LNCaP clone FGC (cell line): ENCODE results near the gene PPP6R3.

Experiments
- DNase-seq: peaks from one replicate; pipeline ENCODE4 v3.0.0-alpha.2; 2011; ENCODE audit warnings: low read depth
- H3K4me3 ChIP-seq: 2 replicates; pipeline ENCODE4 v1.5.1; 2011; ENCODE audit warnings: mild to moderate bottlenecking, low read depth, low read length, control low read depth
- TF ChIP-seq, protein P1 (sequence below): IDR thresholded peaks from 2 replicates; pipeline ENCODE4 v1.5.1; 2012; ENCODE audit warnings: mild to moderate bottlenecking; ENCODE audit not compliant: control insufficient read depth, insufficient read depth; ENCODE audit errors: extremely low read depth

Gene PPP6R3

DNA sequence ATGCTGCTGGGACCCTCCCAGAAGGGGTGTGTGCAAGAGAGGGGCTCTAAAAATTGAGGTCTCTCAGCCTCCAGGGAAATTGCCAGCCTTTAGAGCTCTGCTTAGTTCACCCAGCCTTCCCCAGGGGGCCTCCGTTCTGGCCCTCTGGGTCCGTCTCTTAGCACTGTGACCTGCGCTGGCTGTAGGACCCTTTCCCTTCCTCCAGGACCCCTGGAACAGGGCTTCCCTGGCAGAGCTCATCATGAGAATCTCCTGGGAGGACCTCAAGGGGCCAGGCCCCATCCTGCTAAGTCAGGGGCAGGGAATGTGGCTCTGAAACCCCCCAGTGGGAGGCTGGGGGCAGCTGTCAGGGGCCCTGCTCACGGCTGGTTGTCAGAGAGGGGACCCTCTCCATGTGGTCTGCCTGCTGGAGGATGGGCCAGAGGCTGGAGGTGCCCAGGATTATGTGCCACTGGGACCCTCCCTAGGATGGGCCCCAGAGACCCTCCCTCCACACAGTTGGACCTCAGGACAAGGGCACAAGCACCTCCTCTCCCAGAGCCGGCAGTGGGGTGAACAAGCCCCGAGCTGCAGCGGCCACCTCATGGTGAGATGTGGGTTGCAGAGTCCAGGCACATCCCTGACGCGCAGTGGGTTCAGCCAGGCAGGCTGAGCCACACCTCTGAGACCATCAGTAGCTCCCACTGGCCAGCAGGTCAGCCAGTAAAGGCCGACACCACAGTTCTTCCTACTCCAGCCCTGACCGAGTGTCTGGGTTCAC, 196.6 kb downstream of the PPP6R3 start:
- TF ChIP-seq, protein P1, sequence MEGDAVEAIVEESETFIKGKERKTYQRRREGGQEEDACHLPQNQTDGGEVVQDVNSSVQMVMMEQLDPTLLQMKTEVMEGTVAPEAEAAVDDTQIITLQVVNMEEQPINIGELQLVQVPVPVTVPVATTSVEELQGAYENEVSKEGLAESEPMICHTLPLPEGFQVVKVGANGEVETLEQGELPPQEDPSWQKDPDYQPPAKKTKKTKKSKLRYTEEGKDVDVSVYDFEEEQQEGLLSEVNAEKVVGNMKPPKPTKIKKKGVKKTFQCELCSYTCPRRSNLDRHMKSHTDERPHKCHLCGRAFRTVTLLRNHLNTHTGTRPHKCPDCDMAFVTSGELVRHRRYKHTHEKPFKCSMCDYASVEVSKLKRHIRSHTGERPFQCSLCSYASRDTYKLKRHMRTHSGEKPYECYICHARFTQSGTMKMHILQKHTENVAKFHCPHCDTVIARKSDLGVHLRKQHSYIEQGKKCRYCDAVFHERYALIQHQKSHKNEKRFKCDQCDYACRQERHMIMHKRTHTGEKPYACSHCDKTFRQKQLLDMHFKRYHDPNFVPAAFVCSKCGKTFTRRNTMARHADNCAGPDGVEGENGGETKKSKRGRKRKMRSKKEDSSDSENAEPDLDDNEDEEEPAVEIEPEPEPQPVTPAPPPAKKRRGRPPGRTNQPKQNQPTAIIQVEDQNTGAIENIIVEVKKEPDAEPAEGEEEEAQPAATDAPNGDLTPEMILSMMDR, result no peak
- H3K4me3 ChIP-seq, result no peak overlapping the region
- DNase-seq, result no peak

DNA sequence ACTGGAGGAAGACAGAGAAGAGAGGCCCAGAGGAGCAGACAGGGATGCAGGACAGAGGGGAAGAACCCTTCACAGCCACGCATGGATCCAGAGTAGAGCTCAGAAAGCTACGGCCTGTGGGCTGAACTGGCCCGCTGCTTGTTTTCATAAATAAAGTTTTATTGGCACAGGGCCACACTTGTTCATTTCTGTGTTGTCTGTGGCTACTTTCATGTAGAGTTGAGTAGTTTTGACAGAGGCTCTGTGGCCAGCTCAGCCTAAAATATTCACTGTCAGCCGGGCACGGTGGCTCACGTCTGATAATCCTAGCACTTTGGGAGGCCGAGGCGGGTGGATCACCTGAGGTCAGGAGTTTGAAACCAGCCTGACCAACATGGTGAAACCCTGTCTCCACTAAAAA, 197.5 kb downstream of the PPP6R3 start:
- H3K4me3 ChIP-seq, result no peak overlapping the region
- TF ChIP-seq, protein P1, result no peak
- no peak for DNase-seq

DNA sequence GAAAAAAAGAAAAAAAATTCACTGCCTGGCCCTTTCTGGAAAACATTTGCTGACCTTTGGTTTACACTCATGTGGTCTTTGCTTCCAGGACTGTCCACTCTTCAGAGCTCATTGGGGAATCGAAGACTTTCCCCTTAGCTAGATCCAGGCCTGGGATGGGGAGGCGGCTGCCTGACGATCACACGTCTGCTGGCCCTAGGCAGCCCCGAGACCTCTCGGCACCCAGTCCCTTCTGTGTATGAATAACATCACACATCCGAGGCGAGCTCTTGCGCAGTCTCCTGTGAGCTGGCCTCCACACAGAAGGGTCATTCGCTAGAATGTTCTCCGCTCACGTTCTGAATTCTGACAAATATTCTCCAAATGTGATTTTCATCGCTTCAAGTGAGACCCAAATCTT, 198.1 kb downstream of the PPP6R3 start:
- no peak overlapping the region for H3K4me3 ChIP-seq
- TF ChIP-seq, protein P1, result no peak
- DNase-seq, result no peak

DNA sequence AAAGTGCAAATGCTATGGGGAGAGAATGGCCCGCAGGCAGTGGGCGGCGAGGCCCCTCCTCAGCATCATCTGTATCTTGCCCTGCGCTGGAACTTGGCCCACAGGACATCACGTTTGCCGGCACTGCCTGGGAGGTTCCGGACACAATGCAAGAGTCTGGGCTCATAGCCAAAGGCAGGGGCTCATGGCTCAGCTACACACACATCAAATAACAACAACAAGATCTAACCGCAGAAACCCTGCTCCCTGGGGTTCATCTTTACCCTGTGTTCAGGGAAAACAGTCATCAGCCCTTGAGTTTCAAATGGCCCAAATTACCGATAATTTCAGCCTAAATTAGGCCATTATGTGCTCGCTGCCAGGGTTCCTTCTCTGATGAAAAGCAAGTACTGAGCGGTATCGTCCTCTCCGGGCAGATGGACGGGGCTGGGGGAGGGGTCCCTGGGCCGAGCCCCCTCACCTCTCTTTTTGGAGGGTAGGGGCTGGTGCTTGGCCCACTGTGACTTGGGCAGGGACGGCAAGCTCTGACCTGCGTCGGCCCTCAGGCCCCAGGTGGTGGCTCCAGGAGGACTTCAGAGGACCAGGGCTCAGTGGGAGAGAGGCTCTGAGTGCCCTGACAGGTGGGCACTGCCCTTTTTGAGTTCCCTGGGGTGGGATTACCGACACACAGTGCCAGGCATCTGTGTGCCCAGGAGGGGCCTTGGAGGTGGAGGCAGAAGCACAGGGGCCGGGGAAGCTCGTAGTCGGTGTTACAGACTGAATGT, 198.8 kb downstream of the PPP6R3 start:
- TF ChIP-seq, protein P1, result no peak
- DNase-seq, result peak; percentile 53
- no peak overlapping the region for H3K4me3 ChIP-seq

DNA sequence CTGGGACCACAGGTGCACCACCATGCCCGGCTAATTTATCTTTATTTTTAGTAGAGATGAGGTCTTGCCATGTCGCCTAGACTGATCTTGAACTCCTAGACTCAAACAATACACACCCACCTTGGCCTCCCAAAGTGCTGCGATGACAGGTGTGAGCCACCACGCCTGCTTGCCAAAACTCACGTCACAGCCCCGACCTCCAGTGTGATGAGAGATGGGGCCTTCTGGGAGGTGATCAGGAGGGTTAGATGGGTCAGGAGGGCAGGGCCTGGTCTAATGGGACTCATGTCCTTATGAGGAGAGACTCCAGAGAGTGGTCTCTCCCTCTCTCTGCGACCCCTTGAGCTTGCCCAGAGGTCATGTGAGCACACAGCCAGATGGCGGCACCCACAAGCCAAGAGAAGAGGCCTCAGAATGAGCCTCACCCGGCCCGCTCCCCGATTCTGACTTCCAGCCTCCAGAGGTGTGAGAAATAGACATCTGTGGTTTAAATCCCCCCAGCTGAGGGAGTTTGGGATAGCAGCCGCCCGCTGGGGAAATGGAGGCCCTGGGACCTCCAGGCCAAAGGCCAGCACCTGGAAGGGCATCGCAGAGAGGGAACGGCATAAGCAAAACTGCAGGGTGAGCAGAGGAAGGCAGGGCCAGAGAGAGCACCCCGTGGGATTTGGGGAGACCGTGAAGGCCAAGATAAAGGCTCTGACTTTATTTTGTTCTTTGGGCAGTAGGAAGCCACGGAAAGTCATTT, 199.7 kb downstream of the PPP6R3 start:
- H3K4me3 ChIP-seq, result no peak overlapping the region
- TF ChIP-seq, protein P1, result no peak
- no peak for DNase-seq

DNA sequence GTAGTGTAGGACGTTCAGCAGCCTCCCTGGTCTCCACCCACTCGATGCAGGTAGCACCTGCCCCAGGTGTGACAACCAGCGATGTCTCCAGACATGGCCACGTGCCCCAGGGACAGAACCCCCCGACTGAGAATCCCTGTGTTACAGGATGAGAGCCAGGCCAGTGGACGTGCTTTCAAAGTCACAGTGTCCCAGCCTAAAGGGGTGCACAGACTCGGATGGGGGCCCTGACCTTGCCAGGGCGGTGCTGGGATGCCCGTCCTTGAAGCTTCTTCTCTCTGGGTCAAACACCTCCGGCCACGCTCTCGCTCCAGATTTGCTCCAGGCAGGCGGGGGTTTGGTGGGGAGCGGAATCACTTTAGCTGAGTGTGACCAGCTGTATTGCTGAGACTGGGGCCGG, 200.5 kb downstream of the PPP6R3 start:
- DNase-seq, result no peak
- H3K4me3 ChIP-seq, result no peak overlapping the region

More for the DNA sequence above, 200.5 kb downstream of the PPP6R3 start:
- TF ChIP-seq, protein P1, result no peak
